Progenitor cell of endocrine pancreas (in vitro differentiated cells): ENCODE results near the gene CNOT3. TPM values are rescaled to one million over a fixed set of nuclear protein-coding genes. Genes with fewer than 3 reads are reported as not detected.
"Not testable (repeated sequence)": the region's sequence is repeated elsewhere in the genome, so short reads cannot be mapped to it uniquely, and the experiment has no call there.

Source experiments
- DNase-seq: peaks from one replicate; pipeline ENCODE4 v3.0.0; 2021; ENCODE audit warnings: low spot score; ENCODE audit not compliant: unreplicated experiment
- H3K27ac Mint-ChIP-seq: 2 replicates; pipeline ENCODE4 v1.8.0; 2021; ENCODE audit warnings: mild to moderate bottlenecking, moderate library complexity, mixed read lengths
- H3K27me3 Mint-ChIP-seq: 2 replicates; pipeline ENCODE4 v1.8.0; 2021; ENCODE audit warnings: mixed read lengths
- H3K36me3 Mint-ChIP-seq: 2 replicates; pipeline ENCODE4 v1.8.0; 2022; ENCODE audit warnings: mixed read lengths; ENCODE audit not compliant: insufficient read depth
- H3K4me1 Mint-ChIP-seq: 2 replicates; pipeline ENCODE4 v1.8.0; 2021; ENCODE audit warnings: low read depth, mixed read lengths
- H3K4me3 Mint-ChIP-seq: 2 replicates; pipeline ENCODE4 v1.8.0; 2021; ENCODE audit warnings: low read depth, mild to moderate bottlenecking, moderate library complexity, mixed read lengths
- H3K9me3 Mint-ChIP-seq: 2 replicates; pipeline ENCODE4 v1.8.0; 2021; ENCODE audit warnings: low read depth, mixed read lengths
- CTCF ChIP-seq: fragments of 200-600 bp; sonication (generic); IDR thresholded peaks from one replicate; pipeline ENCODE4 v1.5.0; 2021; ENCODE audit warnings: antibody characterized with exemption, mild to moderate bottlenecking; ENCODE audit not compliant: unreplicated experiment
- total RNA-seq: library from RNA; stranded (reverse); gene quantifications from 2 replicates; pipeline ENCODE4 v1.2.1, GENCODE V29; 2021

Gene CNOT3
- total RNA-seq, 1 donor from 2014 or later, result 77.3 TPM

GRCh38 chr19:54189735-54190502 lies 52.4 kb downstream of the CNOT3 start:
- peak overlapping the region; percentile 88 for H3K4me3 Mint-ChIP-seq
- peaks cover 17% of the 10 kb centered on the region for H3K4me1 Mint-ChIP-seq
- peak; percentile 100 for DNase-seq
- H3K9me3 Mint-ChIP-seq, result no peaks in the 10 kb centered on the region
- no peaks in the 10 kb centered on the region for H3K27me3 Mint-ChIP-seq
- TF ChIP-seq CTCF, result no peak
- peaks cover 12% of the 10 kb centered on the region for H3K36me3 Mint-ChIP-seq
- peak overlapping the region; percentile 99 for H3K27ac Mint-ChIP-seq

- no peaks in the 10 kb centered on the region for H3K27me3 Mint-ChIP-seq
- H3K27ac Mint-ChIP-seq, result peak overlapping the region; percentile 99
- H3K4me1 Mint-ChIP-seq, result peaks cover 17% of the 10 kb centered on the region
- peak; percentile 98 for DNase-seq
- peaks cover 13% of the 10 kb centered on the region for H3K36me3 Mint-ChIP-seq
- peak overlapping the region; percentile 88 for H3K4me3 Mint-ChIP-seq
- TF ChIP-seq CTCF, result no peak
- no peaks in the 10 kb centered on the region for H3K9me3 Mint-ChIP-seq
These were observed 53.0 kb downstream of the CNOT3 start for GRCh38 chr19:54190503-54191010.

GRCh38 chr19:54191011-54191810 lies 53.6 kb downstream of the CNOT3 start, which contains the start of gene TSEN34:
TSEN34 (plus strand) TSS chr19:54191308; CDS start chr19:54191365, 57 bp downstream.
- no peaks in the 10 kb centered on the region for H3K9me3 Mint-ChIP-seq
- peak within 1 kb of the TSS; percentile 88 for H3K4me3 Mint-ChIP-seq
- no peak for TF ChIP-seq CTCF
- H3K27ac Mint-ChIP-seq, result peak within 1 kb of the TSS; percentile 99
- DNase-seq, result peak; percentile 82
- no peaks in the 10 kb centered on the region for H3K27me3 Mint-ChIP-seq
- peaks cover 15% of the 10 kb centered on the region for H3K36me3 Mint-ChIP-seq
- H3K4me1 Mint-ChIP-seq, result peaks cover 17% of the 10 kb centered on the region

- peaks cover 17% of the 10 kb centered on the region for H3K4me1 Mint-ChIP-seq
- H3K4me3 Mint-ChIP-seq, result peak overlapping the region; percentile 88
- DNase-seq, result no peak
- H3K36me3 Mint-ChIP-seq, result peaks cover 12% of the 10 kb centered on the region
- no peak for TF ChIP-seq CTCF
- H3K9me3 Mint-ChIP-seq, result no peaks in the 10 kb centered on the region
- no peaks in the 10 kb centered on the region for H3K27me3 Mint-ChIP-seq
- peak overlapping the region; percentile 95 for H3K27ac Mint-ChIP-seq
These were observed 54.4 kb downstream of the CNOT3 start for GRCh38 chr19:54191811-54192453.

- Mint-ChIP-seq H3K27me3 (no peaks in the 10 kb centered on the region), H3K4me3 (peak overlapping the region; percentile 40), H3K36me3 (peaks cover 13% of the 10 kb centered on the region), H3K27ac (no peak overlapping the region), H3K4me1 (peaks cover 12% of the 10 kb centered on the region), H3K9me3 (no peaks in the 10 kb centered on the region)
- DNase-seq, result no peak
- no peak for TF ChIP-seq CTCF
These were observed 55.4 kb downstream of the CNOT3 start for GRCh38 chr19:54193011-54193410.

GRCh38 chr19:54194463-54194862 lies 56.9 kb downstream of the CNOT3 start:
- H3K27me3 Mint-ChIP-seq, H3K27ac Mint-ChIP-seq, H3K4me3 Mint-ChIP-seq, H3K9me3 Mint-ChIP-seq, DNase-seq: not testable (repeated sequence)
- Mint-ChIP-seq H3K36me3 (peaks cover 13% of the 10 kb centered on the region), H3K4me1 (peaks cover 12% of the 10 kb centered on the region)
